C4-2B (cell line): ENCODE measurements around the gene ACER2.

ENCODE experiments used
- ZFX ChIP-seq: fragments of 450-650 bp; IDR thresholded peaks from 2 replicates; pipeline ENCODE4 v1.6.1; 2017
- TF ChIP-seq, protein P1 (sequence below): fragments of 450-650 bp; conservative IDR thresholded peaks from 2 replicates; pipeline ENCODE4 v1.5.1; 2017; ENCODE audit warnings: mild to moderate bottlenecking

DNA sequence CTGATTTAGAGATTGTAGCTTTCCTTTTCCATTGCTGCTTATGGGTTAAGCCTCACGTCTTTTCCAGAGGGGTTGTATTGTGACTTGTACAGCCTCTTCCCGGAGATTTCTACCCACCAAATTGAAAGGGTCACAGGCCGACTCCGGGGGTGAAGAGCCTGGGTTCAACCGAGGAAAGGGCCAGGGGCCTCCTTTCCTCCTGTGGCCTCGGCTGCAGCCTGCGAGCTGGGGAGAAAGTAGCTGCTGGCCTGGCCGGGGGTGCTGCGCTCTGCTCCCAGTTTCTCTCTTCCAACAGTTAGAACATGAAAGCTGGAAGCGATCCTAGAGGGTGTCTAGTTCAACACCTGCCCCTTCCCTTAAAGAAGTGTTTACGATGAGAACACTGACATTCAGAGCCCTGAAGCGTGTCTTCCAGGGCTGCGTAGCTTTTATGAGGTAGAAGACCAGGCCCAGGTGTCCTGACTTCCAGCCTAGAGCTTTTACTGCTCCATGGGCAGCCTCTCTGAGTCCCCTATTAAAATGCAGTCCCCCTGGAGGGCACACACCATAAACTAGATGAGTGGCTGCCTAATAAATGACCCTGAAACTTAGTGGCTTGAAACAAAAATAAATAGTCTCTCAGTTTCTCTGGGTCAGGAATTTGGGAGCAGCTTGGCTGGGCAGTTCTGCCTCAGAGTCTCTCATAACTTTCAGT, 56.9 kb downstream of the ACER2 start:
- TF ChIP-seq, protein P1, sequence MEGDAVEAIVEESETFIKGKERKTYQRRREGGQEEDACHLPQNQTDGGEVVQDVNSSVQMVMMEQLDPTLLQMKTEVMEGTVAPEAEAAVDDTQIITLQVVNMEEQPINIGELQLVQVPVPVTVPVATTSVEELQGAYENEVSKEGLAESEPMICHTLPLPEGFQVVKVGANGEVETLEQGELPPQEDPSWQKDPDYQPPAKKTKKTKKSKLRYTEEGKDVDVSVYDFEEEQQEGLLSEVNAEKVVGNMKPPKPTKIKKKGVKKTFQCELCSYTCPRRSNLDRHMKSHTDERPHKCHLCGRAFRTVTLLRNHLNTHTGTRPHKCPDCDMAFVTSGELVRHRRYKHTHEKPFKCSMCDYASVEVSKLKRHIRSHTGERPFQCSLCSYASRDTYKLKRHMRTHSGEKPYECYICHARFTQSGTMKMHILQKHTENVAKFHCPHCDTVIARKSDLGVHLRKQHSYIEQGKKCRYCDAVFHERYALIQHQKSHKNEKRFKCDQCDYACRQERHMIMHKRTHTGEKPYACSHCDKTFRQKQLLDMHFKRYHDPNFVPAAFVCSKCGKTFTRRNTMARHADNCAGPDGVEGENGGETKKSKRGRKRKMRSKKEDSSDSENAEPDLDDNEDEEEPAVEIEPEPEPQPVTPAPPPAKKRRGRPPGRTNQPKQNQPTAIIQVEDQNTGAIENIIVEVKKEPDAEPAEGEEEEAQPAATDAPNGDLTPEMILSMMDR: no peak
- TF ChIP-seq ZFX: no peak
